GM23248 (cell line): ENCODE results near the gene CYP27B1. TPM values are rescaled to one million over a fixed set of nuclear protein-coding genes. Genes with fewer than 3 reads are reported as not detected.
A peak's percentile ranks its signal among the peaks of the same experiment; 100 is the strongest.

Source experiments
- DNase-seq: peaks from one replicate; pipeline ENCODE4 v3.0.0-alpha.2; 2015
- H2AFZ ChIP-seq: fragments of 200-600 bp; sonication (generic); 2 replicates; pipeline ENCODE4 v1.6.1; 2016; ENCODE audit warnings: antibody characterized with exemption
- H3F3A ChIP-seq: fragments of 200-600 bp; sonication (generic); 2 replicates; pipeline ENCODE4 v1.6.1; 2016; ENCODE audit warnings: mild to moderate bottlenecking, antibody characterized with exemption, mixed run types; ENCODE audit not compliant: insufficient read depth
- H3K27ac ChIP-seq: fragments of 200-600 bp; sonication (generic); 2 replicates; pipeline ENCODE4 v1.5.1; 2016; ENCODE audit warnings: mild to moderate bottlenecking
- H3K27me3 ChIP-seq: fragments of 200-600 bp; sonication (generic); replicated peaks from 2 replicates; pipeline ENCODE4 v1.6.1; 2016; ENCODE audit warnings: mild to moderate bottlenecking; ENCODE audit not compliant: insufficient read depth
- H3K36me3 ChIP-seq: fragments of 200-600 bp; sonication (generic); 2 replicates; pipeline ENCODE4 v1.6.1; 2016; ENCODE audit warnings: low read depth, mild to moderate bottlenecking
- H3K4me1 ChIP-seq: fragments of 200-600 bp; sonication (generic); 2 replicates; pipeline ENCODE4 v1.6.1; 2016; ENCODE audit warnings: mild to moderate bottlenecking; ENCODE audit not compliant: insufficient read depth
- H3K4me2 ChIP-seq: fragments of 200-600 bp; sonication (generic); one replicate; pipeline ENCODE4 v1.6.1; 2016; ENCODE audit warnings: mild to moderate bottlenecking; ENCODE audit not compliant: unreplicated experiment
- H3K4me3 ChIP-seq: fragments of 200-600 bp; sonication (generic); 2 replicates; pipeline ENCODE4 v1.5.1; 2016; ENCODE audit warnings: mild to moderate bottlenecking
- H3K79me2 ChIP-seq: fragments of 200-600 bp; sonication (generic); 2 replicates; pipeline ENCODE4 v1.6.1; 2016; ENCODE audit warnings: mild to moderate bottlenecking; ENCODE audit not compliant: insufficient read depth
- H3K9ac ChIP-seq: fragments of 200-600 bp; sonication (generic); 2 replicates; pipeline ENCODE4 v1.6.1; 2016; ENCODE audit warnings: mild to moderate bottlenecking
- H3K9me2 ChIP-seq: fragments of 200-600 bp; sonication (generic); 2 replicates; pipeline ENCODE4 v1.6.1; 2016; ENCODE audit warnings: mixed run types, mild to moderate bottlenecking, moderate library complexity; ENCODE audit not compliant: insufficient read depth
- H3K9me3 ChIP-seq: fragments of 200-600 bp; sonication (generic); one replicate; pipeline ENCODE4 v1.6.1; 2017; ENCODE audit warnings: low read depth
- H4K20me1 ChIP-seq: fragments of 200-600 bp; sonication (generic); 2 replicates; pipeline ENCODE4 v1.6.0; 2016; ENCODE audit not compliant: insufficient read depth
- EZH2 ChIP-seq: fragments of 200-600 bp; sonication (generic); IDR thresholded peaks from 2 replicates; pipeline ENCODE4 v1.6.1; 2018; ENCODE audit warnings: antibody characterized with exemption, mild to moderate bottlenecking; ENCODE audit not compliant: insufficient read depth, poor library complexity, severe bottlenecking
- EZH2phosphoT487 ChIP-seq: fragments of 200-600 bp; sonication (generic); IDR thresholded peaks from 2 replicates; pipeline ENCODE4 v1.6.1; 2018; ENCODE audit warnings: antibody characterized with exemption, moderate library complexity, mild to moderate bottlenecking, low read depth; ENCODE audit not compliant: insufficient read depth
- WGBS, 2 experiments: methylation state at CpG; one replicate each; pipeline ENCODE4 v1.1.6; 2015 to 2017; ENCODE audit warnings: low lambda C conversion rate in 2 of 2, low coverage in 1 of 2; ENCODE audit errors: missing lambda C conversion rate in 2 of 2; 5-methylcytosine and 5-hydroxymethylcytosine counted together
- in situ Hi-C: fragments of 300-500 bp; cut with MboI; formaldehyde crosslinking; loops from 2 replicates; pipeline ENCODE4 v1.15.0; 2020
- polyA plus RNA-seq: library from polyadenylated mRNA; unstranded; fragments of >200 nt; fragmentation: Nextera tagmentation; extraction: Ambion mirVana; gene quantifications from 2 replicates; pipeline ENCODE4 v1.2.1, GENCODE V29; 2016
- total RNA-seq: library from RNA; depleted of rRNA; stranded (reverse); fragments of >200 nt; shearing (Covaris generic); gene quantifications from 2 replicates; pipeline ENCODE4 v1.2.3, GENCODE V29; 2014

The CYP27B1 gene
- total and polyA plus RNA-seq, 2 experiments from 2014 or later = 0.78 to 0.86 TPM

DNA sequence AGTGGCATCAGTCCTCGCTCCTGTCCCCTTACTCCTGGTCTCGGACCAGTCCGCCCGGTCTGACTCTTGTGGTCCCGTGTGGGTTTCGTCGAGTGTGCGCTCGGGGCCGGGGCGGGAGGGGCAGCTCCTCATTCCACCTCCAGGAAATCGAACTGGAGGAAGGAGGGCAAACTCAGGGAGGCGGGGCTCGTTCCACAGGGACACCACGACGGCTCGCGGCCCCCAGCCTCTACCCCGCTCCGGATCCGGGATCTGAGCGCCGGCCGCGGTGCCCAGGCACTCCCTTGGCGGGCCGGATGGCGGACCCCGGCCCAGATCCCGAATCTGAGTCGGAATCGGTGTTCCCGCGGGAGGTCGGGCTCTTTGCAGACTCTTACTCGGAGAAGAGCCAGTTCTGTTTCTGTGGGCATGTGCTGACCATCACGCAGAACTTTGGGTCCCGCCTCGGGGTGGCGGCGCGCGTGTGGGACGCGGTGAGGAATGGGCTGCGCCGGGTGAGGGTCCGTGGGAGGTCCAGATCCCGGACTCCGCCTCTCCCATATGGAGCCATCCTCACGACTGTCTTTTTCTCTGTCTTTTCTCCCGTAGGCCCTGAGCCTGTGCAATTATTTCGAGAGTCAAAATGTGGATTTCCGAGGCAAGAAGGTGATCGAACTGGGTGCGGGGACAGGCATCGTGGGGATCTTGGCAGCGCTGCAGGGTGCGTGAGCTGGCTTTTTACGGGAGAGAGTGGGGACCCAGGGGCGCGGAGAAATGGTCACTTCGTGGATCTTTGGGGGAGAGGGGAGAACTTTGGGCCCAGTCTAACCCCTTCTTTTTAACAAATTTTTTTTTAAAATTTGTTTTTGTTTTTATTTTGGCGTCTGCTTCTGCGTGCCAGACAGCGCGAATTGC, 5.8 kb upstream of the CYP27B1 start, which contains the start of gene EEF1AKMT3:
Gene EEF1AKMT3 (plus strand): TSS at position 186 of the 894 bp plus-strand sequence. CDS start 111 bp downstream, at position 297.
- peak within 1 kb of the TSS; percentile 99 for H3K4me3 ChIP-seq
- no peaks in the 10 kb centered on the region for H3K27me3 ChIP-seq
- H3K36me3 ChIP-seq = no peaks in the 10 kb centered on the region
- peaks cover 3% of the 10 kb centered on the region for H3K4me1 ChIP-seq
- in situ Hi-C loops = no loop called here
- no peaks in the 10 kb centered on the region for H3F3A ChIP-seq
- no peaks in the 10 kb centered on the region for H4K20me1 ChIP-seq
- no peaks in the 10 kb centered on the region for H3K9me2 ChIP-seq
- TF ChIP-seq EZH2 (no peak), EZH2phosphoT487 (no peak)
- 1% methylated on average over 56 to 64 of the region's 67 CpGs for WGBS, 2 experiments
- peaks cover 31% of the 10 kb centered on the region for H3K79me2 ChIP-seq
- H3K27ac ChIP-seq = peak within 1 kb of the TSS; percentile 99
- H3K9me3 ChIP-seq = no peaks in the 10 kb centered on the region
- DNase-seq = peak; percentile 79
- H3K4me2 ChIP-seq = peak within 1 kb of the TSS; percentile 99
- H2AFZ ChIP-seq = peak within 1 kb of the TSS; percentile 98
- peak within 1 kb of the TSS; percentile 98 for H3K9ac ChIP-seq

GRCh38 chr12:57771873-57772428, 5.1 kb upstream of the CYP27B1 start, which contains the start of gene METTL1:
Gene METTL1, minus strand, starts transcription at chr12:57772105. Its CDS starts 22 bp downstream, at chr12:57772083.
- no peaks in the 10 kb centered on the region for H3K27me3 ChIP-seq

GRCh38 chr12:57771236-57771872, 4.5 kb upstream of the CYP27B1 start:
- peaks cover 12% of the 10 kb centered on the region for H3K4me1 ChIP-seq
- no peaks in the 10 kb centered on the region for H3K27me3 ChIP-seq
- 0 to 2% methylated on average over 16 of the region's 16 CpGs for WGBS, 2 experiments
- H4K20me1 ChIP-seq = no peaks in the 10 kb centered on the region
- peaks cover 1% of the 10 kb centered on the region; the same call in 1 of the 2 replicates for H3F3A ChIP-seq
- TF ChIP-seq EZH2phosphoT487 (no peak), EZH2 (no peak)
- peak; percentile 95 for DNase-seq
- no peaks in the 10 kb centered on the region for H3K9me3 ChIP-seq
- peak overlapping the region; percentile 99 for H3K4me3 ChIP-seq
- H3K27ac ChIP-seq = peak overlapping the region; percentile 99
- H3K79me2 ChIP-seq = peaks cover 31% of the 10 kb centered on the region
- H2AFZ ChIP-seq = peak overlapping the region; percentile 98
- peak overlapping the region; percentile 99 for H3K4me2 ChIP-seq
- no peaks in the 10 kb centered on the region for H3K9me2 ChIP-seq
- in situ Hi-C loops = no loop called here
- H3K9ac ChIP-seq = peak overlapping the region; percentile 98
- H3K36me3 ChIP-seq = no peaks in the 10 kb centered on the region

More at GRCh38 chr12:57771873-57772428, 5.1 kb upstream of the CYP27B1 start, which contains the start of gene METTL1:
- H3K36me3 ChIP-seq = no peaks in the 10 kb centered on the region
- peak within 1 kb of the TSS; percentile 99 for H3K4me2 ChIP-seq
- H3K4me1 ChIP-seq = peaks cover 9% of the 10 kb centered on the region
- H3K4me3 ChIP-seq = peak within 1 kb of the TSS; percentile 99
- DNase-seq = peak; percentile 98
- H3F3A ChIP-seq = no peaks in the 10 kb centered on the region
- no peaks in the 10 kb centered on the region for H3K9me2 ChIP-seq
- no peaks in the 10 kb centered on the region for H4K20me1 ChIP-seq
- H3K27ac ChIP-seq = peak within 1 kb of the TSS; percentile 99
- peak within 1 kb of the TSS; percentile 98 for H2AFZ ChIP-seq
- H3K79me2 ChIP-seq = peaks cover 31% of the 10 kb centered on the region
- TF ChIP-seq EZH2 = no peak
- TF ChIP-seq EZH2phosphoT487 = no peak
- peak within 1 kb of the TSS; percentile 98 for H3K9ac ChIP-seq
- H3K9me3 ChIP-seq = no peaks in the 10 kb centered on the region
- 2% methylated on average over 27 to 28 of the region's 28 CpGs for WGBS, 2 experiments
- in situ Hi-C loops = no loop called here

DNA sequence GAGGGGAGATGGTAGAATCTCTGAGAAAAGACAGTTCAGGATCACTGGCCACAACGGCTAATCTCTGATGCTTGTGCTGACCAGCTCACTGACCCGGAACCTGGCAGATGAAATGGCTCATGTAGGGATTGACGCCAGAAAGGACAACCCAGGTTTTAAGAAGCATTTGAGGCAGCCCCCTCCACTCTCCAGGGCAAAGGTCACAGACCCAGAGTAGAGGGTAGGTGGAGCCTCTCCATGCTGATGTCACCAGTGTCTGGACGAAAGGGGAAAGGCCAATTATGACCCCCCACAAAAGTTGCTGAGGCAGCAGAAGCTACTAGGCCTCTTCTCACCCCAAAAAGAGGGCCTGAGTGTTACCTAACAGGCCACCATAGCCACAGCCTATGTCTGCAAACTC, 3.9 kb upstream of the CYP27B1 start:
- peak overlapping the region; percentile 99 for H3K4me2 ChIP-seq
- peak overlapping the region; percentile 98 for H3K9ac ChIP-seq
- H3K27me3 ChIP-seq = peaks cover 4% of the 10 kb centered on the region
- in situ Hi-C loops = no loop called here
- H3K27ac ChIP-seq = peak overlapping the region; percentile 99
- H3K4me3 ChIP-seq = peak overlapping the region; percentile 99
- H3K4me1 ChIP-seq = peaks cover 12% of the 10 kb centered on the region
- TF ChIP-seq EZH2phosphoT487 (no peak), EZH2 (no peak)
- no peak overlapping the region for H2AFZ ChIP-seq
- WGBS, 2 experiments = 88 to 92% methylated on average over 4 of the region's 4 CpGs
- H3F3A ChIP-seq = peaks cover 4% of the 10 kb centered on the region; the same call in 1 of the 2 replicates
- H3K9me2 ChIP-seq = no peaks in the 10 kb centered on the region
- H4K20me1 ChIP-seq = no peaks in the 10 kb centered on the region
- H3K9me3 ChIP-seq = no peaks in the 10 kb centered on the region
- H3K79me2 ChIP-seq = peaks cover 31% of the 10 kb centered on the region
- DNase-seq = no peak
- no peaks in the 10 kb centered on the region for H3K36me3 ChIP-seq
